ENCODE measurements around the gene DIDO1. TPM values are rescaled to one million over a fixed set of nuclear protein-coding genes. Genes with fewer than 3 reads are reported as not detected.

Gene DIDO1
- polyA plus RNA-seq, 2 of the 4 experiments (the other 2 are of a cell fraction): 12.6 to 14.8 TPM

- no peak overlapping the region for H3K27ac ChIP-seq
- ChIA-PET CTCF (interaction anchor here (0.5 to 18.3 kb wide), 6 partner anchors 9 to 75 kb away, joined by 3 to 368 read pairs (median 44); partner anchors contain the start of gene DIDO1), POLR2A (no interaction called here)
- FAIRE-seq (no peak), ATAC-seq (no peak), DNase-seq (ENCODE audit: low read depth in 1 of 2, low spot score in 1 of 2) (no peak)
- 93% methylated on average over 11 of the region's 11 CpGs for WGBS (ENCODE audit: missing lambda C conversion rate)
- peaks cover 5% of the 10 kb centered on the region; the same call in 2 of the 3 replicates for H3K4me1 ChIP-seq
- TF ChIP-seq RARB (CRISPR knock-in tag; IDR thresholded peaks at IDR 0.05) (no peak), POLR2AphosphoS2 (conservative IDR thresholded peaks at IDR 0.05; ENCODE audit: low read length) (0 out of 2 replicates have a peak, but pooled peaks have one; percentile 48)
- no peak overlapping the region for H3K4me3 ChIP-seq
- no peak overlapping the region for H3K4me2 ChIP-seq
- H3K9me3 ChIP-seq: no peaks in the 10 kb centered on the region
These were observed 28.6 kb downstream of the DIDO1 start for GRCh38 chr20:62897666-62898065.

- ChIA-PET POLR2A (no interaction called here), CTCF (interaction anchor here (6.6 to 18.3 kb wide), 4 partner anchors 8 to 22 kb away, joined by 83 to 368 read pairs (median 122); partner anchors contain the start of gene DIDO1)
- H3K9me3 ChIP-seq: no peaks in the 10 kb centered on the region
- H3K27ac ChIP-seq: no peak overlapping the region
- FAIRE-seq: no peak
- H3K4me3 ChIP-seq: no peak overlapping the region
- no peak for DNase-seq (ENCODE audit: low read depth in 1 of 2, low spot score in 1 of 2)
- TF ChIP-seq ELK1 (IDR thresholded peaks at IDR 0.05; ENCODE audit: low read depth, low read length) (no peak), RAD21 (conservative IDR thresholded peaks at IDR 0.05 in 1 of 2, IDR thresholded peaks at IDR 0.05 in 1 of 2) (no peak), RARB (CRISPR knock-in tag; IDR thresholded peaks at IDR 0.05) (no peak), NR3C1 (IDR thresholded peaks at IDR 0.05) (no peak), RCOR1 (IDR thresholded peaks at IDR 0.05; ENCODE audit: low read depth, low read length) (no peak), GATA3 (IDR thresholded peaks at IDR 0.05; ENCODE audit: borderline replicate concordance) (no peak), ZSCAN20 (CRISPR knock-in tag; IDR thresholded peaks at IDR 0.05) (no peak), NFE2L2 (conservative IDR thresholded peaks at IDR 0.05; ENCODE audit: low read length) (no peak), FOSL2 (IDR thresholded peaks at IDR 0.05) (no peak), FOSL2 (CRISPR knock-in tag; IDR thresholded peaks at IDR 0.05) (no peak), HOXB5 (CRISPR knock-in tag; IDR thresholded peaks at IDR 0.05) (no peak)
- H3K4me1 ChIP-seq: peaks cover 5% of the 10 kb centered on the region; the same call in 2 of the 3 replicates
- H3K4me2 ChIP-seq: no peak overlapping the region
- ATAC-seq: no peak
- WGBS (ENCODE audit: missing lambda C conversion rate): 94% methylated on average over 16 of the region's 16 CpGs
These were observed 29.8 kb downstream of the DIDO1 start for GRCh38 chr20:62896526-62896925.

- no peak for DNase-seq (ENCODE audit: low read depth in 1 of 2, low spot score in 1 of 2)
- WGBS (ENCODE audit: missing lambda C conversion rate): 92% methylated on average over 9 of the region's 9 CpGs
- no peaks in the 10 kb centered on the region for H3K9me3 ChIP-seq
- H3K4me3 ChIP-seq: no peak overlapping the region
- H3K4me1 ChIP-seq: peaks cover 3% of the 10 kb centered on the region; the same call in 2 of the 3 replicates
- H3K4me2 ChIP-seq: no peak overlapping the region
- no peak for FAIRE-seq
- ChIA-PET POLR2A (interaction anchor here (0.6 kb wide), 1 partner anchor 27 kb away, joined by 3 read pairs; no protein-coding TSS in a partner anchor), CTCF (interaction anchor here (1.5 to 12.2 kb wide), 5 partner anchors 12 to 113 kb away, joined by 3 to 121 read pairs (median 15); no protein-coding TSS in a partner anchor)
- H3K27ac ChIP-seq: no peak overlapping the region
- no peak for TF ChIP-seq USF2 (IDR thresholded peaks at IDR 0.05)
- no peak for TF ChIP-seq CHD2 (IDR thresholded peaks at IDR 0.05; ENCODE audit: low read length, partially characterized antibody)
- TF ChIP-seq NFE2L2 (conservative IDR thresholded peaks at IDR 0.05; ENCODE audit: low read length): no peak
- no peak for TF ChIP-seq RFX5 (IDR thresholded peaks at IDR 0.05)
- no peak for TF ChIP-seq HOXA7 (CRISPR knock-in tag; IDR thresholded peaks at IDR 0.05)
- no peak for TF ChIP-seq GATA3 (IDR thresholded peaks at IDR 0.05; ENCODE audit: borderline replicate concordance)
- no peak for TF ChIP-seq PBX3 (IDR thresholded peaks at IDR 0.05)
- no peak for TF ChIP-seq PHF8 (IDR thresholded peaks at IDR 0.05; ENCODE audit: borderline replicate concordance, low read depth)
- TF ChIP-seq EHMT2 (IDR thresholded peaks at IDR 0.05; ENCODE audit: low read depth): no peak
- no peak for TF ChIP-seq HDAC2 (IDR thresholded peaks at IDR 0.05)
- no peak for TF ChIP-seq JUN (IDR thresholded peaks at IDR 0.05)
- no peak for TF ChIP-seq FOSB (CRISPR knock-in tag; IDR thresholded peaks at IDR 0.05)
- no peak for TF ChIP-seq MYC (IDR thresholded peaks at IDR 0.05; ENCODE audit: borderline replicate concordance, low read length)
- no peak for TF ChIP-seq POLR2AphosphoS2 (conservative IDR thresholded peaks at IDR 0.05; ENCODE audit: low read length)
- no peak for TF ChIP-seq KDM5A (IDR thresholded peaks at IDR 0.05)
- no peak for TF ChIP-seq FOXS1 (CRISPR knock-in tag; IDR thresholded peaks at IDR 0.05)
- no peak for ATAC-seq
These were observed 30.8 kb downstream of the DIDO1 start for GRCh38 chr20:62895539-62895938.

Measured in A549 (cell line).